ENCODE data around the gene CRYAB.
A peak's percentile ranks its signal among the peaks of the same experiment; 100 is the strongest.
"Not testable (repeated sequence)": the region's sequence is repeated elsewhere in the genome, so short reads cannot be mapped to it uniquely, and the experiment has no call there.

CRYAB gene

GRCh38 chr11:111933176-111933575, 21.6 kb upstream of the CRYAB start:
- not testable (repeated sequence) for DNase-seq

GRCh38 chr11:111932611-111932950, 21.0 kb upstream of the CRYAB start:
- no peak for DNase-seq

GRCh38 chr11:111930472-111930871, 18.9 kb upstream of the CRYAB start:
- DNase-seq, result no peak

GRCh38 chr11:111926505-111927391, 15.2 kb upstream of the CRYAB start:
- DNase-seq, result peak; percentile 93

GRCh38 chr11:111925953-111926352, 14.4 kb upstream of the CRYAB start:
- no peak for DNase-seq

- no peak for DNase-seq
Observed at GRCh38 chr11:111923951-111924350, 12.4 kb upstream of the CRYAB start.

- no peak for DNase-seq
Observed at GRCh38 chr11:111923351-111923788, 11.8 kb upstream of the CRYAB start.

GRCh38 chr11:111922803-111923202, 11.2 kb upstream of the CRYAB start:
- no peak for DNase-seq

GRCh38 chr11:111921541-111922230, 10.1 kb upstream of the CRYAB start:
- DNase-seq, result no peak

- no peak for DNase-seq
Observed at GRCh38 chr11:111920908-111921307, 9.3 kb upstream of the CRYAB start.

- no peak for DNase-seq
Observed at GRCh38 chr11:111918390-111919256, 7.1 kb upstream of the CRYAB start, which contains the start of gene C11orf52. Gene C11orf52 (plus strand): TSS chr11:111918913. CDS start chr11:111918973, 60 bp downstream.

GRCh38 chr11:111917788-111918187, 6.2 kb upstream of the CRYAB start:
- DNase-seq, result no peak

GRCh38 chr11:111917312-111917711, 5.7 kb upstream of the CRYAB start:
- no peak for DNase-seq

GRCh38 chr11:111916768-111917167, 5.2 kb upstream of the CRYAB start:
- no peak for DNase-seq

- DNase-seq, result no peak
Observed at GRCh38 chr11:111913997-111914396, 2.4 kb upstream of the CRYAB start.

- no peak for DNase-seq
Observed at GRCh38 chr11:111913031-111913861, 1.7 kb upstream of the CRYAB start.

GRCh38 chr11:111912535-111912934, 965 bp upstream of the CRYAB start, which contains the start of gene HSPB2:
Gene HSPB2 (plus strand): TSS chr11:111912734. CDS start chr11:111912830, 96 bp downstream.
- DNase-seq, result no peak

GRCh38 chr11:111910676-111911562, 651 bp downstream of the CRYAB start:
- DNase-seq, result no peak

- DNase-seq, result no peak
Observed at GRCh38 chr11:111909378-111909777, 2.2 kb downstream of the CRYAB start.

GRCh38 chr11:111908639-111909305, 2.8 kb downstream of the CRYAB start:
- DNase-seq, result no peak
